GM12875 (cell line): ENCODE results near the gene TMEM254.
"Not testable (repeated sequence)": the region's sequence is repeated elsewhere in the genome, so short reads cannot be mapped to it uniquely, and the experiment has no call there.

Source experiments
- H3K4me3 ChIP-seq: one replicate; pipeline ENCODE4 v1.5.1; 2011; ENCODE audit warnings: low read depth, low read length, control low read depth
- CTCF ChIP-seq: IDR thresholded peaks from 2 replicates; pipeline ENCODE4 v1.5.1; 2011; ENCODE audit warnings: low read depth, mild to moderate bottlenecking, control low read depth, inconsistent platforms, low read length, moderate library complexity, borderline replicate concordance; ENCODE audit not compliant: insufficient read depth

Gene TMEM254

GRCh38 chr10:80081026-80081425, 2.6 kb downstream of the TMEM254 start:
- H3K4me3 ChIP-seq, result no peak overlapping the region
- TF ChIP-seq CTCF, result no peak

- no peak overlapping the region for H3K4me3 ChIP-seq
- no peak for TF ChIP-seq CTCF
Measured at GRCh38 chr10:80081801-80082750, 3.6 kb downstream of the TMEM254 start.

- TF ChIP-seq CTCF, result no peak
- H3K4me3 ChIP-seq, result no peak overlapping the region
Measured at GRCh38 chr10:80090121-80090520, 11.7 kb downstream of the TMEM254 start.

- no peak overlapping the region for H3K4me3 ChIP-seq
- no peak for TF ChIP-seq CTCF
Measured at GRCh38 chr10:80094231-80094630, 15.8 kb downstream of the TMEM254 start.

GRCh38 chr10:80098272-80098671, 19.8 kb downstream of the TMEM254 start:
- not testable (repeated sequence) for H3K4me3 ChIP-seq

GRCh38 chr10:80099295-80099694, 20.8 kb downstream of the TMEM254 start:
- H3K4me3 ChIP-seq, result not testable (repeated sequence)

- H3K4me3 ChIP-seq, result no peak overlapping the region
- no peak for TF ChIP-seq CTCF
Measured at GRCh38 chr10:80100116-80100515, 21.7 kb downstream of the TMEM254 start.

- no peak overlapping the region for H3K4me3 ChIP-seq
- no peak for TF ChIP-seq CTCF
Measured at GRCh38 chr10:80100861-80101695, 22.6 kb downstream of the TMEM254 start.
